Measurements from ENCODE around the gene CRYBG1.

- no peak for TF ChIP-seq CTCF (IDR thresholded peaks at IDR 0.05; ENCODE audit: poor library complexity)
- TF ChIP-seq EZH2phosphoT487 (IDR thresholded peaks at IDR 0.05; ENCODE audit: low read depth, severe bottlenecking, unreplicated experiment): no peak
These were observed 129.9 kb downstream of the CRYBG1 start for GRCh38 chr6:106490436-106490835.
